IMR-90 (cell line): ENCODE results near the gene CTAGE8.
"Not testable (repeated sequence)": the region's sequence is repeated elsewhere in the genome, so short reads cannot be mapped to it uniquely, and the experiment has no call there.

Source experiments
- BHLHE40 ChIP-seq: fragments of 150-350 bp; IDR thresholded peaks from 2 replicates; pipeline ENCODE4 v1.6.1; 2016; ENCODE audit warnings: mild to moderate bottlenecking, low read depth, low read length
- CEBPB ChIP-seq: IDR thresholded peaks from 2 replicates; pipeline ENCODE4 v1.6.1; 2012; ENCODE audit warnings: low read depth, low read length, improper control_type of control experiment
- CHD1 ChIP-seq: IDR thresholded peaks from 2 replicates; pipeline ENCODE4 v1.6.1; 2012; ENCODE audit warnings: low read depth, low read length, improper control_type of control experiment
- MAZ ChIP-seq: IDR thresholded peaks from 2 replicates; pipeline ENCODE4 v1.6.1; 2012; ENCODE audit warnings: low read depth, mild to moderate bottlenecking, low read length, improper control_type of control experiment, moderate library complexity, borderline replicate concordance
- MXI1 ChIP-seq: IDR thresholded peaks from 2 replicates; pipeline ENCODE4 v1.6.1; 2012; ENCODE audit warnings: low read depth, mild to moderate bottlenecking, low read length, moderate library complexity, borderline replicate concordance
- NFE2L2 ChIP-seq: fragments of 150-350 bp; IDR thresholded peaks from 2 replicates; pipeline ENCODE4 v1.6.1; 2016; ENCODE audit warnings: low read depth, mild to moderate bottlenecking, low read length
- POLR2A ChIP-seq: IDR thresholded peaks from 2 replicates; pipeline ENCODE4 v1.6.1; 2012; ENCODE audit warnings: mild to moderate bottlenecking, low read depth, low read length
- RAD21 ChIP-seq: IDR thresholded peaks from 2 replicates; pipeline ENCODE4 v1.6.1; 2012; ENCODE audit warnings: low read length, improper control_type of control experiment
- RCOR1 ChIP-seq: IDR thresholded peaks from 2 replicates; pipeline ENCODE4 v1.6.1; 2012; ENCODE audit warnings: mild to moderate bottlenecking, low read length, improper control_type of control experiment; ENCODE audit not compliant: insufficient replicate concordance
- RFX5 ChIP-seq: IDR thresholded peaks from 2 replicates; pipeline ENCODE4 v1.8.0; 2012; ENCODE audit warnings: low read depth, mild to moderate bottlenecking, low read length, moderate library complexity
- SMC3 ChIP-seq: fragments of 150-350 bp; IDR thresholded peaks from 2 replicates; pipeline ENCODE4 v1.6.1; 2016; ENCODE audit warnings: low read depth, mild to moderate bottlenecking, antibody characterized with exemption, low read length, moderate library complexity
- TF ChIP-seq, protein P1 (sequence below): conservative IDR thresholded peaks from 2 replicates; pipeline ENCODE4 v1.5.1; 2012; ENCODE audit warnings: mild to moderate bottlenecking, low read depth, low read length, improper control_type of control experiment
- TF ChIP-seq, protein P2 (sequence below): fragments of 150-350 bp; IDR thresholded peaks from 2 replicates; pipeline ENCODE4 v1.6.1; 2017; ENCODE audit warnings: mild to moderate bottlenecking, antibody characterized with exemption, low read length, low read depth

DNA sequence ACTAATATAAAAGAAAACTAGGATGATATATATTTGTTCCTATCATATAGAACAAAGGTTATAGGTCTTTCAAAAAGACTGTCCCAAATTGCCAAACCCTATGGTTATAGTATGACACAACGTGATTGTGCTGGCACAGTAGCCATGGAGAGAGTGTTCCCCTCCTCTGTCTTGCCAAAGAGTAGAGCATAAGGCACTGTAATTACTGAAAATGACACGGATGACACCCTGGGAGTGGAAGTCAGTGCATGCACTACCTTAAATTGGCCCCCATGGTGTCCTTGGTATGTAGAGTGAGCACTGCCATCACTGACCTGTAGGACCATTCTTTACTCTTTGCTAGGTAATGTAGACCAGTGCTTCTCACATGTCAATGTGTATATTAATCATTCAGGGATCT is 36.1 kb upstream of the CTAGE8 start:
- not testable (repeated sequence) for TF ChIP-seq CEBPB, POLR2A, MAZ, RCOR1, SMC3, RAD21, BHLHE40, MXI1, RFX5, NFE2L2, CHD1
- TF ChIP-seq, protein P1, sequence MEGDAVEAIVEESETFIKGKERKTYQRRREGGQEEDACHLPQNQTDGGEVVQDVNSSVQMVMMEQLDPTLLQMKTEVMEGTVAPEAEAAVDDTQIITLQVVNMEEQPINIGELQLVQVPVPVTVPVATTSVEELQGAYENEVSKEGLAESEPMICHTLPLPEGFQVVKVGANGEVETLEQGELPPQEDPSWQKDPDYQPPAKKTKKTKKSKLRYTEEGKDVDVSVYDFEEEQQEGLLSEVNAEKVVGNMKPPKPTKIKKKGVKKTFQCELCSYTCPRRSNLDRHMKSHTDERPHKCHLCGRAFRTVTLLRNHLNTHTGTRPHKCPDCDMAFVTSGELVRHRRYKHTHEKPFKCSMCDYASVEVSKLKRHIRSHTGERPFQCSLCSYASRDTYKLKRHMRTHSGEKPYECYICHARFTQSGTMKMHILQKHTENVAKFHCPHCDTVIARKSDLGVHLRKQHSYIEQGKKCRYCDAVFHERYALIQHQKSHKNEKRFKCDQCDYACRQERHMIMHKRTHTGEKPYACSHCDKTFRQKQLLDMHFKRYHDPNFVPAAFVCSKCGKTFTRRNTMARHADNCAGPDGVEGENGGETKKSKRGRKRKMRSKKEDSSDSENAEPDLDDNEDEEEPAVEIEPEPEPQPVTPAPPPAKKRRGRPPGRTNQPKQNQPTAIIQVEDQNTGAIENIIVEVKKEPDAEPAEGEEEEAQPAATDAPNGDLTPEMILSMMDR, result not testable (repeated sequence)
- TF ChIP-seq, protein P2, sequence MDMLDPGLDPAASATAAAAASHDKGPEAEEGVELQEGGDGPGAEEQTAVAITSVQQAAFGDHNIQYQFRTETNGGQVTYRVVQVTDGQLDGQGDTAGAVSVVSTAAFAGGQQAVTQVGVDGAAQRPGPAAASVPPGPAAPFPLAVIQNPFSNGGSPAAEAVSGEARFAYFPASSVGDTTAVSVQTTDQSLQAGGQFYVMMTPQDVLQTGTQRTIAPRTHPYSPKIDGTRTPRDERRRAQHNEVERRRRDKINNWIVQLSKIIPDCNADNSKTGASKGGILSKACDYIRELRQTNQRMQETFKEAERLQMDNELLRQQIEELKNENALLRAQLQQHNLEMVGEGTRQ, result not testable (repeated sequence)
